Measurements from ENCODE around the gene PALMD.

GRCh38 chr1:99662539-99663080 lies 16.7 kb downstream of the PALMD start:
- no peak for TF ChIP-seq CTCF (IDR thresholded peaks at IDR 0.05)
- no peak for TF ChIP-seq EZH2 (IDR thresholded peaks at IDR 0.05; ENCODE audit: borderline replicate concordance, insufficient read depth, low read depth, low read length, poor library complexity, severe bottlenecking)
